ENCODE results near the gene HOXD8. TPM values are rescaled to one million over a fixed set of nuclear protein-coding genes. Genes with fewer than 3 reads are reported as not detected.

Gene HOXD8
- total RNA-seq, 1 experiment from 2014 or later, result 1.9 TPM

DNA sequence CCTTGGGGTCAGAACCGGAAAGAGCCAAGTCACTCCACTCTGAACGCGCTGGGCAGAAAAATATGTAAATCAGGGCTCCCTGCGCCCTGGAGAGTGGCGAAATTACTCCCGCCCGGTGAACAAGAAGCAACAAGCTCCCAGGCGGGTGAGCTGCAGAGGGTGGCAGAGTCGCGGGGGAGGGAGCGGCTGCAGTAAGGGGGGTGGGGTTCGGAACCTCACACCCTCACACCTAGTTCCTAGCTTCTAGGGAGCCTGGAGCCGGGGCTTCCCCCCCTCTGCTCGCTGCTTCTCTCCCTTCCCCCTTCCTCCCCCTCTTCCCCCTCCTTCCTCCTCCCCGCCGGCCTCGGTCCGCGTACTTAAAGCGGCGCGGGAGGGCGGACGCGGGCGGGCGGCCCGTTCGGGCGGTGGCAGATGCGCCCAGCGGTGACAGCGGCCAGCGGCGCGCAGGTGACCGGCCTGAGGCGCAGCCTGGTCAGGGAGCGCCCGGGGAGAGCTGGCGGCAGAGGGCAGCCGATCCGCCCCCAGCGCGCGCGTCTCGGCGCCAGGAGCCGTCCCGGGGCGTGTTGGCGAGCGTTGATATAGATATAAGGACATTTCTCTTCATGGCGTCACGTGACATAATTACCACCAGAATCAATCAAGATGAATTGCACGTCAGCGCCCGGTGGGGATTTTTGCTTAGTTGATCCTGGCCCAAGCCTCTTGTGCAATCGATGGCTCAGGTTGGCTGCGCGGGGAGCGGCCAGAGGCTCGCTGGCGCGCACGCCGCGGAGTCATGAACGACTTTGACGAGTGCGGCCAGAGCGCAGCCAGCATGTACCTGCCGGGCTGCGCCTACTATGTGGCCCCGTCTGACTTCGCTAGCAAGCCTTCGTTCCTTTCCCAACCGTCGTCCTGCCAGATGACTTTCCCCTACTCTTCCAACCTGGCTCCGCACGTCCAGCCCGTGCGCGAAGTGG, 22.6 kb upstream of the HOXD8 start, which contains the start of gene HOXD11:
Gene HOXD11 (plus strand): TSS at position 700 of the 959 bp plus-strand sequence. CDS start 76 bp downstream, at position 776.
- Histone ChIP-seq H3F3A (ENCODE audit: low read length, unreplicated experiment) (no peaks in the 10 kb centered on the region), H3K36me3 (ENCODE audit: low read depth, low read length) (no peaks in the 10 kb centered on the region), H3K4me1 (ENCODE audit: insufficient read depth, low read length) (peaks cover 10% of the 10 kb centered on the region), H4K20me1 (ENCODE audit: low read length) (no peaks in the 10 kb centered on the region), H3K79me2 (ENCODE audit: low read length) (no peaks in the 10 kb centered on the region), H3K9me2 (replicated peaks; ENCODE audit: low read length) (no peaks in the 10 kb centered on the region), H3K9ac (ENCODE audit: low read length) (no peak within 1 kb of the TSS), H2AFZ (ENCODE audit: low read length) (peak within 1 kb of the TSS; percentile 59; the same call in 1 of the 2 replicates), H3K27me3 (ENCODE audit: low read length) (peaks cover 20% of the 10 kb centered on the region), H3K27ac (ENCODE audit: low read length) (no peak within 1 kb of the TSS), H3K4me3 (ENCODE audit: low read length) (peak within 1 kb of the TSS; percentile 61), H3K4me2 (ENCODE audit: low read length) (peak within 1 kb of the TSS; percentile 80), H3K9me3 (ENCODE audit: low read length) (no peaks in the 10 kb centered on the region)
- ATAC-seq (peak; percentile 39), DNase-seq (no peak)
- intact Hi-C loops (cut with micrococcal nuclease), result no loop called here
- ChIA-PET POLR2A (ENCODE audit: unreplicated experiment) (no interaction called here), CTCF (no interaction called here)
- no TSS peak for BruUV-seq (replicated peaks)
- TF ChIP-seq EZH2 (IDR thresholded peaks at IDR 0.05; ENCODE audit: low read length, unreplicated experiment) (no peak), EZH2phosphoT487 (IDR thresholded peaks at IDR 0.05; ENCODE audit: borderline replicate concordance, low read length) (no peak)
- TF ChIP-seq, protein P1, sequence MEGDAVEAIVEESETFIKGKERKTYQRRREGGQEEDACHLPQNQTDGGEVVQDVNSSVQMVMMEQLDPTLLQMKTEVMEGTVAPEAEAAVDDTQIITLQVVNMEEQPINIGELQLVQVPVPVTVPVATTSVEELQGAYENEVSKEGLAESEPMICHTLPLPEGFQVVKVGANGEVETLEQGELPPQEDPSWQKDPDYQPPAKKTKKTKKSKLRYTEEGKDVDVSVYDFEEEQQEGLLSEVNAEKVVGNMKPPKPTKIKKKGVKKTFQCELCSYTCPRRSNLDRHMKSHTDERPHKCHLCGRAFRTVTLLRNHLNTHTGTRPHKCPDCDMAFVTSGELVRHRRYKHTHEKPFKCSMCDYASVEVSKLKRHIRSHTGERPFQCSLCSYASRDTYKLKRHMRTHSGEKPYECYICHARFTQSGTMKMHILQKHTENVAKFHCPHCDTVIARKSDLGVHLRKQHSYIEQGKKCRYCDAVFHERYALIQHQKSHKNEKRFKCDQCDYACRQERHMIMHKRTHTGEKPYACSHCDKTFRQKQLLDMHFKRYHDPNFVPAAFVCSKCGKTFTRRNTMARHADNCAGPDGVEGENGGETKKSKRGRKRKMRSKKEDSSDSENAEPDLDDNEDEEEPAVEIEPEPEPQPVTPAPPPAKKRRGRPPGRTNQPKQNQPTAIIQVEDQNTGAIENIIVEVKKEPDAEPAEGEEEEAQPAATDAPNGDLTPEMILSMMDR (conservative IDR thresholded peaks at IDR 0.05; ENCODE audit: low read depth, low read length), result no peak

DNA sequence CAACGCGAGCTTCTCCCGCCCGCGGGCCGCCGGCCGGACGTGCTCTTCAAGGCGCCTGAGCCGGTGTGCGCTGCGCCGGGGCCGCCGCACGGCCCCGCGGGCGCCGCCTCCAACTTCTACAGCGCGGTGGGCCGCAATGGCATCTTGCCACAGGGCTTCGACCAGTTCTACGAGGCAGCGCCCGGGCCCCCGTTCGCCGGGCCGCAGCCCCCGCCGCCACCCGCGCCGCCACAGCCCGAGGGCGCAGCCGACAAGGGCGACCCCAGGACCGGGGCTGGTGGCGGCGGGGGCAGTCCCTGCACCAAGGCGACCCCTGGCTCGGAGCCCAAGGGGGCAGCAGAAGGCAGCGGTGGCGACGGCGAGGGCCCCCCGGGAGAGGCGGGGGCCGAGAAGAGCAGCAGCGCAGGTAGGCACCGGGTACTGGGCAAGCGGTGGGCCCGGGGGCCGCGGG, 21.7 kb upstream of the HOXD8 start:
- Histone ChIP-seq H3K9me2 (replicated peaks; ENCODE audit: low read length) (no peaks in the 10 kb centered on the region), H3K9me3 (ENCODE audit: low read length) (no peaks in the 10 kb centered on the region), H3K27ac (ENCODE audit: low read length) (no peak overlapping the region), H3K4me3 (ENCODE audit: low read length) (no peak overlapping the region), H4K20me1 (ENCODE audit: low read length) (no peaks in the 10 kb centered on the region), H3K79me2 (ENCODE audit: low read length) (no peaks in the 10 kb centered on the region), H3K36me3 (ENCODE audit: low read depth, low read length) (no peaks in the 10 kb centered on the region), H3K9ac (ENCODE audit: low read length) (no peak overlapping the region), H3F3A (ENCODE audit: low read length, unreplicated experiment) (no peaks in the 10 kb centered on the region), H3K4me2 (ENCODE audit: low read length) (no peak overlapping the region), H3K27me3 (ENCODE audit: low read length) (peaks cover 20% of the 10 kb centered on the region), H2AFZ (ENCODE audit: low read length) (no peak overlapping the region), H3K4me1 (ENCODE audit: insufficient read depth, low read length) (peaks cover 10% of the 10 kb centered on the region)
- no TSS peak for BruUV-seq (replicated peaks)
- intact Hi-C loops (cut with micrococcal nuclease), result no loop called here
- ChIA-PET POLR2A (ENCODE audit: unreplicated experiment) (no interaction called here), CTCF (no interaction called here)
- DNase-seq (no peak), ATAC-seq (no peak)
- TF ChIP-seq EZH2 (IDR thresholded peaks at IDR 0.05; ENCODE audit: low read length, unreplicated experiment) (no peak), EZH2phosphoT487 (IDR thresholded peaks at IDR 0.05; ENCODE audit: borderline replicate concordance, low read length) (no peak)
- TF ChIP-seq, protein P1 (conservative IDR thresholded peaks at IDR 0.05; ENCODE audit: low read depth, low read length), result no peak
